Measurements from ENCODE around the gene ITSN1.

DNA sequence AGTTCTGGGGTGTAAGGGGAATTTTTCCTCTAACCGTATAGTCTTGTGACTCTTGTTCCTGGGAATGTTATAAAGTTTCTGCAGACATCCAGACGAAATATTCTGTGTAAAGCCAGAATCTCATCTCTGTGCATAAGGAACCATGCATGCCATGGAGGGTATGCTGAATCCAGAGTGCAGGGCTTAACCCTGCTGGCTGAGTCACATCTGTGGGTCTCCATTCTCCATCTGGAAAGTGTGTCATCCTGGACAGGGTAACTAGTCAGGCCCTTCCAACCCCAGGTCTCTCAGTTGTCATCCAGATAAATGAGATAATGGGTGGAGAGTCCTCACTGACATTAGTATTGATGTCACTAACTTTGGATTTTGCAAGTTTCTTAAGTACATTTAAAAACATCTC lies 224.5 kb downstream of the ITSN1 start:
- TF ChIP-seq, protein P1, sequence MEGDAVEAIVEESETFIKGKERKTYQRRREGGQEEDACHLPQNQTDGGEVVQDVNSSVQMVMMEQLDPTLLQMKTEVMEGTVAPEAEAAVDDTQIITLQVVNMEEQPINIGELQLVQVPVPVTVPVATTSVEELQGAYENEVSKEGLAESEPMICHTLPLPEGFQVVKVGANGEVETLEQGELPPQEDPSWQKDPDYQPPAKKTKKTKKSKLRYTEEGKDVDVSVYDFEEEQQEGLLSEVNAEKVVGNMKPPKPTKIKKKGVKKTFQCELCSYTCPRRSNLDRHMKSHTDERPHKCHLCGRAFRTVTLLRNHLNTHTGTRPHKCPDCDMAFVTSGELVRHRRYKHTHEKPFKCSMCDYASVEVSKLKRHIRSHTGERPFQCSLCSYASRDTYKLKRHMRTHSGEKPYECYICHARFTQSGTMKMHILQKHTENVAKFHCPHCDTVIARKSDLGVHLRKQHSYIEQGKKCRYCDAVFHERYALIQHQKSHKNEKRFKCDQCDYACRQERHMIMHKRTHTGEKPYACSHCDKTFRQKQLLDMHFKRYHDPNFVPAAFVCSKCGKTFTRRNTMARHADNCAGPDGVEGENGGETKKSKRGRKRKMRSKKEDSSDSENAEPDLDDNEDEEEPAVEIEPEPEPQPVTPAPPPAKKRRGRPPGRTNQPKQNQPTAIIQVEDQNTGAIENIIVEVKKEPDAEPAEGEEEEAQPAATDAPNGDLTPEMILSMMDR (IDR thresholded peaks at IDR 0.05), result no peak
- no peak for TF ChIP-seq POLR2A (IDR thresholded peaks at IDR 0.05)

Data from tibial nerve (tissue), 3 donors.